K562 (cell line): ENCODE measurements around the gene PPAN. TPM values are rescaled to one million over a fixed set of nuclear protein-coding genes. Genes with fewer than 3 reads are reported as not detected.

Experiments used
- ELF2 ChIP-seq: fragments of 250-450 bp; sonication (Bioruptor Pico); IDR thresholded peaks from 2 replicates; pipeline ENCODE4 v1.5.0; 2021; ENCODE audit warnings: mild to moderate bottlenecking
- HMGN3 ChIP-seq: IDR thresholded peaks from 2 replicates; pipeline ENCODE4 v1.6.1; 2011; ENCODE audit warnings: borderline replicate concordance, low read depth, mild to moderate bottlenecking, mixed read lengths, low read length; ENCODE audit not compliant: insufficient read length; ENCODE audit errors: extremely low read depth
- KLF1 ChIP-seq: fragments of 450-650 bp; IDR thresholded peaks from 2 replicates; pipeline ENCODE4 v1.6.1; 2016; ENCODE audit warnings: missing genetic modification characterization, missing compliant biosample characterization
- RBFOX2 ChIP-seq: fragments of 200-400 bp; formaldehyde crosslinking; IDR thresholded peaks from 2 replicates; pipeline ENCODE4 v1.6.1; 2017; ENCODE audit warnings: low read depth, mild to moderate bottlenecking, low read length, moderate library complexity
- ZBED1 ChIP-seq: IDR thresholded peaks from 2 replicates; pipeline ENCODE4 v1.6.1; 2014
- ZFX ChIP-seq: sonication (generic); formaldehyde crosslinking; IDR thresholded peaks from 2 replicates; pipeline ENCODE4 v1.8.0; 2022; ENCODE audit warnings: mild to moderate bottlenecking, missing genetic modification reagents, moderate library complexity
- ZNF232 ChIP-seq: sonication (generic); formaldehyde crosslinking; IDR thresholded peaks from 2 replicates; pipeline ENCODE4 v1.8.0; 2022; ENCODE audit warnings: mild to moderate bottlenecking, missing genetic modification reagents
- polyA plus RNA-seq, 8 experiments: library from polyadenylated mRNA; depleted of rRNA in 4 of 8; stranded (reverse) in 5 of 8; unstranded in 3 of 8; fragments of >200 nt; fragmentation: Nextera tagmentation in 2 of 8; fragmentation: Illumina TruSeq in 1 of 8; extraction: Ambion mirVana in 2 of 8; extraction: Trizol in 1 of 8; gene quantifications; 2 replicates each; pipeline versions ENCODE4 v1.2.1 to v1.2.3, GENCODE V29; 2011 to 2014; ENCODE audit warnings: inconsistent platforms in 1 of 8, missing spikeins in 1 of 8
- total RNA-seq, 7 experiments: library from RNA; depleted of rRNA in 6 of 7; stranded (reverse); fragments of >200 nt in 6 of 7; fragmentation: Illumina TruSeq in 2 of 7; extraction: Trizol in 2 of 7; gene quantifications; 2 replicates each; pipeline versions ENCODE4 v1.2.1 to v1.2.3, GENCODE V29; 2011 to 2021; ENCODE audit warnings: low replicate concordance in 1 of 7
- TF ChIP-seq, protein P1 (sequence below), 3 experiments: IDR thresholded peaks in 2 of 3; conservative IDR thresholded peaks in 1 of 3; 2 replicates each; pipeline ENCODE4 v1.5.1; 2011 to 2012; ENCODE audit warnings: low read length in 3 of 3, mild to moderate bottlenecking in 3 of 3, control low read depth in 2 of 3, improper control_type of control experiment in 1 of 3, inconsistent platforms in 1 of 3, low read depth in 1 of 3, mixed read lengths in 1 of 3, moderate library complexity in 1 of 3; ENCODE audit not compliant: insufficient read depth in 2 of 3
- TF ChIP-seq, protein P2 (sequence below): fragments of 450-650 bp; IDR thresholded peaks from 2 replicates; pipeline ENCODE4 v1.6.1; 2016; ENCODE audit warnings: antibody characterized with exemption
- TF ChIP-seq, protein P3 (sequence below): fragments of 250-450 bp; sonication (Bioruptor Pico); IDR thresholded peaks from 2 replicates; pipeline ENCODE4 v1.8.0; 2021; ENCODE audit warnings: borderline replicate concordance, mild to moderate bottlenecking, moderate library complexity; ENCODE audit not compliant: poor library complexity, severe bottlenecking
- TF ChIP-seq, protein P4 (sequence below): fragments of 250-450 bp; sonication (Bioruptor Pico); IDR thresholded peaks from 2 replicates; pipeline ENCODE4 v1.8.0; 2022; ENCODE audit warnings: inconsistent platforms
- TF ChIP-seq, protein P5 (sequence below), 2 experiments: IDR thresholded peaks; 2 replicates each; pipeline ENCODE4 v1.6.1; 2011; ENCODE audit warnings: borderline replicate concordance in 1 of 2, control low read depth in 1 of 2, low read depth in 1 of 2, low read length in 1 of 2, mild to moderate bottlenecking in 1 of 2, mixed read lengths in 1 of 2, moderate library complexity in 1 of 2; ENCODE audit not compliant: insufficient read depth in 1 of 2, insufficient read length in 1 of 2, poor library complexity in 1 of 2, severe bottlenecking in 1 of 2; ENCODE audit errors: extremely low read depth in 1 of 2
- TF ChIP-seq, protein P6 (sequence below): sonication (generic); formaldehyde crosslinking; IDR thresholded peaks from 2 replicates; pipeline ENCODE4 v1.8.0; 2022; ENCODE audit warnings: mild to moderate bottlenecking, missing genetic modification reagents

PPAN gene
- total and polyA plus RNA-seq, 9 of the 15 experiments (the other 6 are each of a cell fraction or from before 2014, with no cell fraction given) = 2.2 to 129 (median 59.1) TPM

DNA sequence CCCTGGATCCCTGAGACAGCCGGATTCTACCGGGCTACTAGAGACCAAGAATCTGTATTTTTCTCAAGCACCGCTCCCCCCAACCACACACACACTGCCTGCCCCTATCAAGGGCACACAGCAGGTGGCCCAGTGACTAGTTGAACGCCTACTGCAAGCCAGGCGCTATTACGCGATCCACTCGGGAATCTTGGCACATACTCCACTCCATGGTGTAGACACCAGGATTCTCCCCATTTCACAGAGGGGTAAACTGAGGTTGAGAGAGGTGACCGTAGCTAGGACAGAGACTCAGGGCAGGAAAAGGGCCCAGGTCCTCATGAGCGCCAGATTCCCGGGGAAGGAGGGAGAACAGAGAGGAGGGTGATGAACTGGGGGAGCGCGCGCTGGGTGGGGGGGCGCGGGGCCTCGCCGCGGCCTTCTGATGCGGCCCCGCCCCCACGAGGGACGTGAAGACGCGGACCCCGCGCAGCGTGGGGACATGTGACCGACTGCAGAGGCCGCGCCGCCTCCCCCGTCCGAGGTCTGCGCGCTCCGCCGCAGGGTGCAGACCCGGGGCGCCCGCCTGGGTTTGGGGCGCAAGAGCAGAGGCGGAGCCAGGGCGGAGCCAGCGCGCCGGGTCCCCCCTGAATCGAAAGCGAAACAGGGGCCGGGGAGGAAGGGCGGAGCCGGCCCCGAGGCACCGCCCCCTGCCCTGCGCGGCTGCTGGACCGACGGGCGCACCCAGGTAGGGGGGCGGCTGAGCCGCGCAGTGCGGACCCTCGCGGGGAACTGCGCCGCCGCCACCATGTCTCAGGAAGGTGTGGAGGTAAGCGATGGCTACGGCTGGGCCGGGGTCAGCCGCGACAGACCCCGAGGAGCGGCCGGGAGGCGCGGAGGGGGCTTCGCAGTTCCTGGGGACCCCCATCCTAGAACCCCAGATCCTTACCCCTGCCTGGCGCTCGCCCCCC lies 20.2 kb upstream of the PPAN start, which contains the start of gene SHFL (continued):
- TF ChIP-seq, protein P1, sequence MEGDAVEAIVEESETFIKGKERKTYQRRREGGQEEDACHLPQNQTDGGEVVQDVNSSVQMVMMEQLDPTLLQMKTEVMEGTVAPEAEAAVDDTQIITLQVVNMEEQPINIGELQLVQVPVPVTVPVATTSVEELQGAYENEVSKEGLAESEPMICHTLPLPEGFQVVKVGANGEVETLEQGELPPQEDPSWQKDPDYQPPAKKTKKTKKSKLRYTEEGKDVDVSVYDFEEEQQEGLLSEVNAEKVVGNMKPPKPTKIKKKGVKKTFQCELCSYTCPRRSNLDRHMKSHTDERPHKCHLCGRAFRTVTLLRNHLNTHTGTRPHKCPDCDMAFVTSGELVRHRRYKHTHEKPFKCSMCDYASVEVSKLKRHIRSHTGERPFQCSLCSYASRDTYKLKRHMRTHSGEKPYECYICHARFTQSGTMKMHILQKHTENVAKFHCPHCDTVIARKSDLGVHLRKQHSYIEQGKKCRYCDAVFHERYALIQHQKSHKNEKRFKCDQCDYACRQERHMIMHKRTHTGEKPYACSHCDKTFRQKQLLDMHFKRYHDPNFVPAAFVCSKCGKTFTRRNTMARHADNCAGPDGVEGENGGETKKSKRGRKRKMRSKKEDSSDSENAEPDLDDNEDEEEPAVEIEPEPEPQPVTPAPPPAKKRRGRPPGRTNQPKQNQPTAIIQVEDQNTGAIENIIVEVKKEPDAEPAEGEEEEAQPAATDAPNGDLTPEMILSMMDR (IDR thresholded peaks at IDR 0.05 in 2 of 3, conservative IDR thresholded peaks at IDR 0.05 in 1 of 3; ENCODE audit: insufficient read depth in 2 of 3, low read depth in 1 of 3, low read length in 3 of 3) = no peak
- TF ChIP-seq ZBED1 (no peak), ZFX (peak; percentile 54), ZNF232 (CRISPR knock-in tag) (no peak), RBFOX2 (peak; percentile 63; the same call in 1 of the 2 replicates), HMGN3 (peak; percentile 47), ELF2 (no peak), KLF1 (tag) (peak; percentile 38; the same call in 1 of the 2 replicates)
- TF ChIP-seq, protein P2, sequence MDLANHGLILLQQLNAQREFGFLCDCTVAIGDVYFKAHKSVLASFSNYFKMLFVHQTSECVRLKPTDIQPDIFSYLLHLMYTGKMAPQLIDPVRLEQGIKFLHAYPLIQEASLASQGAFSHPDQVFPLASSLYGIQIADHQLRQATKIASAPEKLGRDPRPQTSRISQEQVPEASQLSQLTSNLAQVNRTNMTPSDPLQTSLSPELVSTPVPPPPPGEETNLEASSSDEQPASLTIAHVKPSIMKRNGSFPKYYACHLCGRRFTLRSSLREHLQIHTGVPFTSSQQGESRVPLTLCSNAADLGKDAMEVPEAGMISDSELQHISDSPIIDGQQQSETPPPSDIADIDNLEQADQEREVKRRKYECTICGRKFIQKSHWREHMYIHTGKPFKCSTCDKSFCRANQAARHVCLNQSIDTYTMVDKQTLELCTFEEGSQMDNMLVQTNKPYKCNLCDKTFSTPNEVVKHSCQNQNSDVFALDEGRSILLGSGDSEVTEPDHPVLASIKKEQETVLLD = 0 out of 2 replicates have a peak, but pooled peaks have one; percentile 57
- TF ChIP-seq, protein P3, sequence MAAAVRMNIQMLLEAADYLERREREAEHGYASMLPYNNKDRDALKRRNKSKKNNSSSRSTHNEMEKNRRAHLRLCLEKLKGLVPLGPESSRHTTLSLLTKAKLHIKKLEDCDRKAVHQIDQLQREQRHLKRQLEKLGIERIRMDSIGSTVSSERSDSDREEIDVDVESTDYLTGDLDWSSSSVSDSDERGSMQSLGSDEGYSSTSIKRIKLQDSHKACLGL (CRISPR knock-in tag) = no peak
- TF ChIP-seq, protein P4, sequence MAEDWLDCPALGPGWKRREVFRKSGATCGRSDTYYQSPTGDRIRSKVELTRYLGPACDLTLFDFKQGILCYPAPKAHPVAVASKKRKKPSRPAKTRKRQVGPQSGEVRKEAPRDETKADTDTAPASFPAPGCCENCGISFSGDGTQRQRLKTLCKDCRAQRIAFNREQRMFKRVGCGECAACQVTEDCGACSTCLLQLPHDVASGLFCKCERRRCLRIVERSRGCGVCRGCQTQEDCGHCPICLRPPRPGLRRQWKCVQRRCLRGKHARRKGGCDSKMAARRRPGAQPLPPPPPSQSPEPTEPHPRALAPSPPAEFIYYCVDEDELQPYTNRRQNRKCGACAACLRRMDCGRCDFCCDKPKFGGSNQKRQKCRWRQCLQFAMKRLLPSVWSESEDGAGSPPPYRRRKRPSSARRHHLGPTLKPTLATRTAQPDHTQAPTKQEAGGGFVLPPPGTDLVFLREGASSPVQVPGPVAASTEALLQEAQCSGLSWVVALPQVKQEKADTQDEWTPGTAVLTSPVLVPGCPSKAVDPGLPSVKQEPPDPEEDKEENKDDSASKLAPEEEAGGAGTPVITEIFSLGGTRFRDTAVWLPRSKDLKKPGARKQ (CRISPR knock-in tag) = no peak
- TF ChIP-seq, protein P5, sequence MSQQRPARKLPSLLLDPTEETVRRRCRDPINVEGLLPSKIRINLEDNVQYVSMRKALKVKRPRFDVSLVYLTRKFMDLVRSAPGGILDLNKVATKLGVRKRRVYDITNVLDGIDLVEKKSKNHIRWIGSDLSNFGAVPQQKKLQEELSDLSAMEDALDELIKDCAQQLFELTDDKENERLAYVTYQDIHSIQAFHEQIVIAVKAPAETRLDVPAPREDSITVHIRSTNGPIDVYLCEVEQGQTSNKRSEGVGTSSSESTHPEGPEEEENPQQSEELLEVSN (IDR thresholded peaks at IDR 0.05; ENCODE audit: borderline replicate concordance in 1 of 2, extremely low read depth in 1 of 2, insufficient read depth in 1 of 2, insufficient read length in 1 of 2, low read depth in 1 of 2, low read length in 1 of 2, poor library complexity in 1 of 2, severe bottlenecking in 1 of 2) = peak in 1 of 2 experiments; percentile 62
- TF ChIP-seq, protein P6, sequence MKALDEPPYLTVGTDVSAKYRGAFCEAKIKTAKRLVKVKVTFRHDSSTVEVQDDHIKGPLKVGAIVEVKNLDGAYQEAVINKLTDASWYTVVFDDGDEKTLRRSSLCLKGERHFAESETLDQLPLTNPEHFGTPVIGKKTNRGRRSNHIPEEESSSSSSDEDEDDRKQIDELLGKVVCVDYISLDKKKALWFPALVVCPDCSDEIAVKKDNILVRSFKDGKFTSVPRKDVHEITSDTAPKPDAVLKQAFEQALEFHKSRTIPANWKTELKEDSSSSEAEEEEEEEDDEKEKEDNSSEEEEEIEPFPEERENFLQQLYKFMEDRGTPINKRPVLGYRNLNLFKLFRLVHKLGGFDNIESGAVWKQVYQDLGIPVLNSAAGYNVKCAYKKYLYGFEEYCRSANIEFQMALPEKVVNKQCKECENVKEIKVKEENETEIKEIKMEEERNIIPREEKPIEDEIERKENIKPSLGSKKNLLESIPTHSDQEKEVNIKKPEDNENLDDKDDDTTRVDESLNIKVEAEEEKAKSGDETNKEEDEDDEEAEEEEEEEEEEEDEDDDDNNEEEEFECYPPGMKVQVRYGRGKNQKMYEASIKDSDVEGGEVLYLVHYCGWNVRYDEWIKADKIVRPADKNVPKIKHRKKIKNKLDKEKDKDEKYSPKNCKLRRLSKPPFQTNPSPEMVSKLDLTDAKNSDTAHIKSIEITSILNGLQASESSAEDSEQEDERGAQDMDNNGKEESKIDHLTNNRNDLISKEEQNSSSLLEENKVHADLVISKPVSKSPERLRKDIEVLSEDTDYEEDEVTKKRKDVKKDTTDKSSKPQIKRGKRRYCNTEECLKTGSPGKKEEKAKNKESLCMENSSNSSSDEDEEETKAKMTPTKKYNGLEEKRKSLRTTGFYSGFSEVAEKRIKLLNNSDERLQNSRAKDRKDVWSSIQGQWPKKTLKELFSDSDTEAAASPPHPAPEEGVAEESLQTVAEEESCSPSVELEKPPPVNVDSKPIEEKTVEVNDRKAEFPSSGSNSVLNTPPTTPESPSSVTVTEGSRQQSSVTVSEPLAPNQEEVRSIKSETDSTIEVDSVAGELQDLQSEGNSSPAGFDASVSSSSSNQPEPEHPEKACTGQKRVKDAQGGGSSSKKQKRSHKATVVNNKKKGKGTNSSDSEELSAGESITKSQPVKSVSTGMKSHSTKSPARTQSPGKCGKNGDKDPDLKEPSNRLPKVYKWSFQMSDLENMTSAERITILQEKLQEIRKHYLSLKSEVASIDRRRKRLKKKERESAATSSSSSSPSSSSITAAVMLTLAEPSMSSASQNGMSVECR (CRISPR knock-in tag) = 0 out of 2 replicates have a peak, but pooled peaks have one; percentile 41
